ENCODE data around the gene PLCH2. TPM values are rescaled to one million over a fixed set of nuclear protein-coding genes. Genes with fewer than 3 reads are reported as not detected.

The PLCH2 gene
- total RNA-seq, 1 donor from 2014 or later = 3.8 TPM

DNA sequence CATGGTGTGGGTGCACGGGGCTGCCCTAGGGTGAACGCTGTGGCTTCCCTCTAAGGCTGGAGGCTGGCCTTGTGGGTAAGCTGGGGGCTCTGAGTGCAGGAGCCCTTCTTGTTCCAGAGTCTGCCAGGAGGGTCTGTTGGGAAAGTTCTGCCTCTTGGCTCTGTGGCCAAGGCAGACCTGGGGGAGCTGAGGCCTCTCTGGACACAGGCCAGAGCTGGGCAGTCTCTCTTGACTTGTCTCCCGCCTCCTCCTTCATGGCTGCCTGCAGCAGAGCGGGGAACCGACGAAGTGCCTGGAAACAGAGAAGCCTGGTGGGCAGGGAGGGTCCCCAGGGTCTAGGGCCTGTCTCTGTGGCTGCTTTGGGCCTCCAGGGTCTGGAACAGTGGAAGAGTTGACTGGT lies 33.4 kb upstream of the PLCH2 start:
- TF ChIP-seq, protein P1, sequence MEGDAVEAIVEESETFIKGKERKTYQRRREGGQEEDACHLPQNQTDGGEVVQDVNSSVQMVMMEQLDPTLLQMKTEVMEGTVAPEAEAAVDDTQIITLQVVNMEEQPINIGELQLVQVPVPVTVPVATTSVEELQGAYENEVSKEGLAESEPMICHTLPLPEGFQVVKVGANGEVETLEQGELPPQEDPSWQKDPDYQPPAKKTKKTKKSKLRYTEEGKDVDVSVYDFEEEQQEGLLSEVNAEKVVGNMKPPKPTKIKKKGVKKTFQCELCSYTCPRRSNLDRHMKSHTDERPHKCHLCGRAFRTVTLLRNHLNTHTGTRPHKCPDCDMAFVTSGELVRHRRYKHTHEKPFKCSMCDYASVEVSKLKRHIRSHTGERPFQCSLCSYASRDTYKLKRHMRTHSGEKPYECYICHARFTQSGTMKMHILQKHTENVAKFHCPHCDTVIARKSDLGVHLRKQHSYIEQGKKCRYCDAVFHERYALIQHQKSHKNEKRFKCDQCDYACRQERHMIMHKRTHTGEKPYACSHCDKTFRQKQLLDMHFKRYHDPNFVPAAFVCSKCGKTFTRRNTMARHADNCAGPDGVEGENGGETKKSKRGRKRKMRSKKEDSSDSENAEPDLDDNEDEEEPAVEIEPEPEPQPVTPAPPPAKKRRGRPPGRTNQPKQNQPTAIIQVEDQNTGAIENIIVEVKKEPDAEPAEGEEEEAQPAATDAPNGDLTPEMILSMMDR (IDR thresholded peaks at IDR 0.05) = no peak
- intact Hi-C loops (cut with DNase I) = no loop called here
- H3K4me1 ChIP-seq = no peaks in the 10 kb centered on the region
- DNase-seq = no peak
- H3K36me3 ChIP-seq = no peaks in the 10 kb centered on the region
- peaks cover 47% of the 10 kb centered on the region for H3K27me3 ChIP-seq (ENCODE audit: low read depth)
- H3K4me3 ChIP-seq = no peak overlapping the region
- H3K9me3 ChIP-seq = no peaks in the 10 kb centered on the region
- no peak for ATAC-seq
- no peak overlapping the region for H3K27ac ChIP-seq

GRCh38 chr1:2443277-2444137 lies 32.6 kb upstream of the PLCH2 start:
- DNase-seq = no peak
- intact Hi-C loops (cut with DNase I) = no loop called here

DNA sequence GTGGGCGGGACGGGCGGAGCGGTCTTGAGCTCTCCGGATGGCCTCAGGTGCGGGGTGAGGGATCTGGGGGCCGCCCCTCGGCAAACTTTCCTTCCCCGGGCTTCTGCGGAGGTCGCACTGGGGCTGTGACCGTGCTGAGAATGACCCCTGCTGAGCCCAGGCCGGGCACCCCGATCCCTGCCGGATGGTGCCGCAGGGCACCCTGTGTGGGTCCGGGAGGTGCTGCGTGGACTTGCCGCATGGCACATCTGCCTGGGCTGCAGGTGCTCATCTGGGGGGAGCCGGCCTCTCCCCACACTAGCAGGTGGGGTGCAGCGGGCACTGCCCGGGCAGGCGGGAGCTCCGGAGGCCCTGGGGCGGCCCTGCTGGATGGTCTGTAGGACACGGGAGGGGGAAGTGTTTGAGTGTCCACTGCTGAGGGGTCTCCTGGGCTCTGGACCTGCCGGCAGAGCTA lies 31.9 kb upstream of the PLCH2 start:
- Histone ChIP-seq H3K4me1 (no peaks in the 10 kb centered on the region), H3K27ac (no peak overlapping the region), H3K27me3 (ENCODE audit: low read depth) (peaks cover 47% of the 10 kb centered on the region), H3K9me3 (no peaks in the 10 kb centered on the region), H3K36me3 (no peaks in the 10 kb centered on the region), H3K4me3 (no peak overlapping the region)
- intact Hi-C loops (cut with DNase I) = no loop called here
- DNase-seq (no peak), ATAC-seq (no peak)
- TF ChIP-seq, protein P1 (IDR thresholded peaks at IDR 0.05) = no peak

More at GRCh38 chr1:2443277-2444137, 32.6 kb upstream of the PLCH2 start:
- no peaks in the 10 kb centered on the region for H3K4me1 ChIP-seq
- H3K27ac ChIP-seq = no peak overlapping the region
- H3K4me3 ChIP-seq = no peak overlapping the region
- peaks cover 47% of the 10 kb centered on the region for H3K27me3 ChIP-seq (ENCODE audit: low read depth)
- H3K9me3 ChIP-seq = no peaks in the 10 kb centered on the region
- TF ChIP-seq, protein P1 (IDR thresholded peaks at IDR 0.05) = no peak
- no peaks in the 10 kb centered on the region for H3K36me3 ChIP-seq
- ATAC-seq = no peak

- DNase-seq (no peak), ATAC-seq (no peak)
- H3K4me3 ChIP-seq = no peak overlapping the region
- no peak overlapping the region for H3K27ac ChIP-seq
- H3K9me3 ChIP-seq = no peaks in the 10 kb centered on the region
- H3K4me1 ChIP-seq = no peaks in the 10 kb centered on the region
- H3K27me3 ChIP-seq (ENCODE audit: low read depth) = peaks cover 54% of the 10 kb centered on the region
- intact Hi-C loops (cut with DNase I) = no loop called here
- H3K36me3 ChIP-seq = no peaks in the 10 kb centered on the region
- TF ChIP-seq, protein P1 (IDR thresholded peaks at IDR 0.05) = no peak
These were observed 30.8 kb upstream of the PLCH2 start for GRCh38 chr1:2445162-2445822.

DNA sequence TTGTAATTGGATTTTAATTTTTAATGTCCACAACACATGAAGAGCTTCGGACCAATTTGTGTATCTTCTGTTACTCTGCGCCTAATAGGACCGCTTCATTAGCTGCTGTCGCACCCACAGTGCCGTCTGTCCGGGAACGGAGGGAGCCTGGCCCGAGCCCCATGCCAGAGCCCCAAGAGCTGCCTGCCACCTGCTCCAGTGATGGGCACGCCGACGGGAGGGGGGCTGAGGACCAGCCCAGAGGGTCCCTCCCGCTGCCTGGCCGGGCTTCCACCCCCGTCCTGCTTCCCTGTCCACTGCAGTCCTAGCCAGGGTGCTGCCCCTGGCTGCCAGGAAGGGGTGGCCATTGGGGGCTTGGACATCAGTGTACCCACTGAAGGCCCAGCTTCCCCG lies 30.3 kb upstream of the PLCH2 start:
- intact Hi-C loops (cut with DNase I) = no loop called here
- TF ChIP-seq, protein P1 (IDR thresholded peaks at IDR 0.05) = no peak
- H3K9me3 ChIP-seq = no peaks in the 10 kb centered on the region
- ATAC-seq = no peak
- no peak overlapping the region for H3K4me3 ChIP-seq
- no peak overlapping the region for H3K27ac ChIP-seq
- DNase-seq = no peak
- no peaks in the 10 kb centered on the region for H3K4me1 ChIP-seq
- H3K27me3 ChIP-seq (ENCODE audit: low read depth) = peaks cover 54% of the 10 kb centered on the region
- no peaks in the 10 kb centered on the region for H3K36me3 ChIP-seq
